HG03354 (cell line): ENCODE results near the gene RABAC1.

Experiments
- ATAC-seq: cut with Tn5 transposase; IDR thresholded peaks from one replicate; pipeline ENCODE4 v1.9.1; 2021; ENCODE audit warnings: mild to moderate bottlenecking; ENCODE audit not compliant: unreplicated experiment, poor library complexity, severe bottlenecking

The RABAC1 gene

GRCh38 chr19:41930926-41931592 is 28.1 kb downstream of the RABAC1 start:
- no peak for ATAC-seq

GRCh38 chr19:41930322-41930722 is 28.8 kb downstream of the RABAC1 start:
- ATAC-seq: no peak

GRCh38 chr19:41929536-41930071 is 29.5 kb downstream of the RABAC1 start:
- ATAC-seq: no peak

GRCh38 chr19:41928754-41929535 is 30.2 kb downstream of the RABAC1 start:
- no peak for ATAC-seq

GRCh38 chr19:41928221-41928683 is 30.9 kb downstream of the RABAC1 start, which contains the start of gene ERFL:
Gene ERFL, minus strand, starts transcription at chr19:41928449. Its CDS starts 15,530 bp downstream, at chr19:41912919.
- no peak for ATAC-seq

- ATAC-seq: no peak
Measured at GRCh38 chr19:41927497-41928192, 31.5 kb downstream of the RABAC1 start.

- no peak for ATAC-seq
Measured at GRCh38 chr19:41926763-41927496, 32.2 kb downstream of the RABAC1 start.

GRCh38 chr19:41926028-41926762 is 32.9 kb downstream of the RABAC1 start:
- no peak for ATAC-seq

GRCh38 chr19:41925208-41926003 is 33.7 kb downstream of the RABAC1 start:
- ATAC-seq: no peak

- ATAC-seq: no peak
Measured at GRCh38 chr19:41924151-41925145, 34.7 kb downstream of the RABAC1 start.

- no peak for ATAC-seq
Measured at GRCh38 chr19:41923045-41923788, 35.9 kb downstream of the RABAC1 start.

GRCh38 chr19:41922585-41922984 is 36.5 kb downstream of the RABAC1 start:
- no peak for ATAC-seq

- no peak for ATAC-seq
Measured at GRCh38 chr19:41921577-41922576, 37.2 kb downstream of the RABAC1 start.

- no peak for ATAC-seq
Measured at GRCh38 chr19:41920882-41921576, 38.1 kb downstream of the RABAC1 start.
